HepG2 (cell line): ENCODE measurements around the gene TUBA4B. TPM values are rescaled to one million over a fixed set of nuclear protein-coding genes. Genes with fewer than 3 reads are reported as not detected.
A peak's percentile ranks its signal among the peaks of the same experiment; 100 is the strongest.

Source experiments
- ARID2 ChIP-seq: sonication (generic); formaldehyde crosslinking; IDR thresholded peaks from 2 replicates; pipeline ENCODE4 v1.8.1; 2022; ENCODE audit warnings: mild to moderate bottlenecking, missing genetic modification reagents, borderline replicate concordance
- FOXJ3 ChIP-seq: sonication (generic); formaldehyde crosslinking; IDR thresholded peaks from 2 replicates; pipeline ENCODE4 v1.4.0; 2020; ENCODE audit warnings: missing genetic modification reagents, mild to moderate bottlenecking, borderline replicate concordance
- FOXK1 ChIP-seq: sonication (generic); formaldehyde crosslinking; IDR thresholded peaks from 2 replicates; pipeline ENCODE4 v1.4.0; 2020; ENCODE audit warnings: low read depth, missing genetic modification reagents, borderline replicate concordance
- HNF4A ChIP-seq: sonication (generic); formaldehyde crosslinking; IDR thresholded peaks from 2 replicates; pipeline ENCODE4 v1.4.0; 2020; ENCODE audit warnings: missing genetic modification reagents
- KDM6A ChIP-seq: IDR thresholded peaks from 2 replicates; pipeline ENCODE4 v1.6.1; 2016; ENCODE audit warnings: low read depth
- MED8 ChIP-seq: sonication (generic); formaldehyde crosslinking; IDR thresholded peaks from 2 replicates; pipeline ENCODE4 v1.8.1; 2023; ENCODE audit warnings: mild to moderate bottlenecking, missing genetic modification reagents; ENCODE audit not compliant: insufficient replicate concordance
- NR1H2 ChIP-seq: sonication (generic); formaldehyde crosslinking; IDR thresholded peaks from 2 replicates; pipeline ENCODE4 v1.8.1; 2022; ENCODE audit warnings: low read depth, missing genetic modification reagents, borderline replicate concordance
- SIX1 ChIP-seq: sonication (generic); formaldehyde crosslinking; IDR thresholded peaks from 2 replicates; pipeline ENCODE4 v1.4.0; 2020; ENCODE audit warnings: missing genetic modification reagents, borderline replicate concordance
- SRSF4 ChIP-seq: fragments of 200-400 bp; formaldehyde crosslinking; IDR thresholded peaks from one replicate; pipeline ENCODE4 v1.6.1; 2018; ENCODE audit warnings: mild to moderate bottlenecking, low read depth, low read length, moderate library complexity; ENCODE audit not compliant: poor library complexity, severe bottlenecking
- ZFP62 ChIP-seq: sonication (generic); formaldehyde crosslinking; IDR thresholded peaks from 2 replicates; pipeline ENCODE4 v1.4.0; 2020; ENCODE audit warnings: missing genetic modification reagents
- ZIK1 ChIP-seq: sonication (generic); formaldehyde crosslinking; IDR thresholded peaks from 2 replicates; pipeline ENCODE4 v1.5.0; 2020; ENCODE audit warnings: mild to moderate bottlenecking, low read depth, missing genetic modification reagents, borderline replicate concordance
- ZNF121 ChIP-seq: sonication (generic); formaldehyde crosslinking; IDR thresholded peaks from 2 replicates; pipeline ENCODE4 v1.5.0; 2020; ENCODE audit warnings: mild to moderate bottlenecking, missing genetic modification reagents
- ZNF326 ChIP-seq: sonication (generic); formaldehyde crosslinking; IDR thresholded peaks from 2 replicates; pipeline ENCODE4 v1.4.0; 2020; ENCODE audit warnings: missing genetic modification reagents, borderline replicate concordance
- ZNF451 ChIP-seq: sonication (generic); formaldehyde crosslinking; IDR thresholded peaks from 2 replicates; pipeline ENCODE4 v1.5.0; 2020; ENCODE audit warnings: mild to moderate bottlenecking, missing genetic modification reagents
- ZNF563 ChIP-seq: sonication (generic); formaldehyde crosslinking; IDR thresholded peaks from 2 replicates; pipeline ENCODE4 v1.8.0; 2022; ENCODE audit warnings: mild to moderate bottlenecking, moderate library complexity, missing genetic modification reagents
- ZNF713 ChIP-seq: sonication (generic); formaldehyde crosslinking; IDR thresholded peaks from 2 replicates; pipeline ENCODE4 v1.4.0; 2020; ENCODE audit warnings: mild to moderate bottlenecking, missing genetic modification reagents
- polyA plus RNA-seq, 8 experiments: library from polyadenylated mRNA; depleted of rRNA in 3 of 8; stranded (reverse) in 7 of 8; unstranded in 1 of 8; fragments of >200 nt; fragmentation: Illumina TruSeq in 4 of 8; extraction: Trizol in 4 of 8; gene quantifications; 2 replicates each; pipeline versions ENCODE4 v1.2.1 to v1.2.3, GENCODE V29; 2011 to 2016; ENCODE audit warnings: low read depth in 4 of 8, missing spikeins in 1 of 8, mixed read lengths in 1 of 8; ENCODE audit not compliant: insufficient read depth in 1 of 8
- total RNA-seq, 5 experiments: library from RNA; depleted of rRNA; stranded (reverse); fragments of >200 nt; fragmentation: Illumina TruSeq; extraction: Trizol; gene quantifications; 2 replicates each; pipeline ENCODE4 v1.2.3, GENCODE V29; 2016; ENCODE audit warnings: low read depth in 1 of 5
- TF ChIP-seq, protein P1 (sequence below): IDR thresholded peaks from 2 replicates; pipeline ENCODE4 v1.6.1; 2016; ENCODE audit warnings: control low read depth
- TF ChIP-seq, protein P2 (sequence below): sonication (generic); formaldehyde crosslinking; IDR thresholded peaks from 2 replicates; pipeline ENCODE4 v1.8.0; 2022; ENCODE audit warnings: mild to moderate bottlenecking, missing genetic modification reagents, moderate library complexity
- TF ChIP-seq, protein P3 (sequence below): sonication (generic); formaldehyde crosslinking; IDR thresholded peaks from 2 replicates; pipeline ENCODE4 v1.8.0; 2022; ENCODE audit warnings: mild to moderate bottlenecking, missing genetic modification reagents; ENCODE audit not compliant: insufficient replicate concordance
- TF ChIP-seq, protein P4 (sequence below): sonication (generic); formaldehyde crosslinking; IDR thresholded peaks from 2 replicates; pipeline ENCODE4 v1.9.0; 2021; ENCODE audit warnings: missing genetic modification reagents, borderline replicate concordance
- TF ChIP-seq, protein P5 (sequence below): sonication (generic); formaldehyde crosslinking; IDR thresholded peaks from 2 replicates; pipeline ENCODE4 v1.4.0; 2020; ENCODE audit warnings: low read depth, mild to moderate bottlenecking, missing genetic modification reagents

The TUBA4B gene
- total and polyA plus RNA-seq, 2 of the 13 experiments (the other 11 are each of a cell fraction or from before 2014, with no cell fraction given), result 0.18 to 0.22 TPM

DNA sequence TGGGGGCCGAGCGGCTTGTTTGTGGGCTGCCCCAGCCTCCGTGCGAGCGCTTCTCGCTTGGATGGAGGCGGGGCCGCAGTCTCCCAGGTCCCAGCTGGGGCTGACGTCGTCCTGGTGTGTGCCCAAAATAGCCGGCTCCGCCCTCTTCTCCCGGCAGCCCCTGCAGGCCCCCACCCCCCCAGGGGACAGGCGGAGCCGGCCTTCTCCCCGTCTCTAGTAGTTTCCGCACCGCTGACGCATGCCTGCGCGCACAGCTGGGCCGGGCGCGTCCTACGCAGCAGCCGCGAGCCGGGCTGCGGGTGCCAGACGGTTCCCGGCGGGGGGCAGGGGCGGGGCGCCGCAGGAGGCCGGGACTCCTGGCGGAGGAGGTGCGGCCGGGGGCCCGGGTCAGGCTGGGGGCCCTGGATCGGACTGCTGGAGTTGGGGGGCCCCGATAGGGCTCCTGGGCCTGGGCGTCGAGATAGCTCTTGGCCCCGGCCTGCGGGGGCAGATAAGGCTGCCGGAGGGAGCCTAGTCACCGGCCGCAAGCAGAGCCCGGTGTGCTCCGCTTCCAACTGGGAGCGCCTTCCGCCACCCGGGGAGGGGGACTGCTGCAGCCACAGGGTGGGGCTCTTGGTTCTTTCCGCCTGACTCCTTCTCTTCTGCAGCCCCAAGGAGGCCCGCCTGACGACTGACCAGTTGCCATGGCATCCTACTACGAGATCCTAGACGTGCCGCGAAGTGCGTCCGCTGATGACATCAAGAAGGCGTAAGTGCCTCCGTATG, 26.3 kb downstream of the TUBA4B start, which contains the start of gene DNAJB2 (continued):
- TF ChIP-seq, protein P1, sequence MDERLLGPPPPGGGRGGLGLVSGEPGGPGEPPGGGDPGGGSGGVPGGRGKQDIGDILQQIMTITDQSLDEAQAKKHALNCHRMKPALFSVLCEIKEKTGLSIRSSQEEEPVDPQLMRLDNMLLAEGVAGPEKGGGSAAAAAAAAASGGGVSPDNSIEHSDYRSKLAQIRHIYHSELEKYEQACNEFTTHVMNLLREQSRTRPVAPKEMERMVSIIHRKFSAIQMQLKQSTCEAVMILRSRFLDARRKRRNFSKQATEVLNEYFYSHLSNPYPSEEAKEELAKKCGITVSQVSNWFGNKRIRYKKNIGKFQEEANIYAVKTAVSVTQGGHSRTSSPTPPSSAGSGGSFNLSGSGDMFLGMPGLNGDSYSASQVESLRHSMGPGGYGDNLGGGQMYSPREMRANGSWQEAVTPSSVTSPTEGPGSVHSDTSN (CRISPR knock-in tag), result 0 out of 2 replicates have a peak, but pooled peaks have one; percentile 16
- TF ChIP-seq KDM6A (CRISPR knock-in tag), result peak; percentile 47; the same call in 1 of the 2 replicates
- no peak for TF ChIP-seq MED8 (CRISPR knock-in tag)
- no peak for TF ChIP-seq NR1H2
- TF ChIP-seq ZIK1 (CRISPR knock-in tag), result peak; percentile 91; the same call in 1 of the 2 replicates
- no peak for TF ChIP-seq FOXJ3 (CRISPR knock-in tag)
- TF ChIP-seq ZFP62, result no peak
- no peak for TF ChIP-seq ZNF121 (CRISPR knock-in tag)
- peak; percentile 100 for TF ChIP-seq ZNF563 (CRISPR knock-in tag)
- TF ChIP-seq, protein P2, sequence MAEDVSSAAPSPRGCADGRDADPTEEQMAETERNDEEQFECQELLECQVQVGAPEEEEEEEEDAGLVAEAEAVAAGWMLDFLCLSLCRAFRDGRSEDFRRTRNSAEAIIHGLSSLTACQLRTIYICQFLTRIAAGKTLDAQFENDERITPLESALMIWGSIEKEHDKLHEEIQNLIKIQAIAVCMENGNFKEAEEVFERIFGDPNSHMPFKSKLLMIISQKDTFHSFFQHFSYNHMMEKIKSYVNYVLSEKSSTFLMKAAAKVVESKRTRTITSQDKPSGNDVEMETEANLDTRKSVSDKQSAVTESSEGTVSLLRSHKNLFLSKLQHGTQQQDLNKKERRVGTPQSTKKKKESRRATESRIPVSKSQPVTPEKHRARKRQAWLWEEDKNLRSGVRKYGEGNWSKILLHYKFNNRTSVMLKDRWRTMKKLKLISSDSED, result no peak
- no peak for TF ChIP-seq ZNF326 (CRISPR knock-in tag)
- TF ChIP-seq ZNF451 (CRISPR knock-in tag), result peak; percentile 71; the same call in 1 of the 2 replicates
- peak; percentile 80 for TF ChIP-seq FOXK1 (CRISPR knock-in tag)
- TF ChIP-seq, protein P3, sequence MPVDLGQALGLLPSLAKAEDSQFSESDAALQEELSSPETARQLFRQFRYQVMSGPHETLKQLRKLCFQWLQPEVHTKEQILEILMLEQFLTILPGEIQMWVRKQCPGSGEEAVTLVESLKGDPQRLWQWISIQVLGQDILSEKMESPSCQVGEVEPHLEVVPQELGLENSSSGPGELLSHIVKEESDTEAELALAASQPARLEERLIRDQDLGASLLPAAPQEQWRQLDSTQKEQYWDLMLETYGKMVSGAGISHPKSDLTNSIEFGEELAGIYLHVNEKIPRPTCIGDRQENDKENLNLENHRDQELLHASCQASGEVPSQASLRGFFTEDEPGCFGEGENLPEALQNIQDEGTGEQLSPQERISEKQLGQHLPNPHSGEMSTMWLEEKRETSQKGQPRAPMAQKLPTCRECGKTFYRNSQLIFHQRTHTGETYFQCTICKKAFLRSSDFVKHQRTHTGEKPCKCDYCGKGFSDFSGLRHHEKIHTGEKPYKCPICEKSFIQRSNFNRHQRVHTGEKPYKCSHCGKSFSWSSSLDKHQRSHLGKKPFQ (CRISPR knock-in tag), result peak; percentile 59
- TF ChIP-seq, protein P4, sequence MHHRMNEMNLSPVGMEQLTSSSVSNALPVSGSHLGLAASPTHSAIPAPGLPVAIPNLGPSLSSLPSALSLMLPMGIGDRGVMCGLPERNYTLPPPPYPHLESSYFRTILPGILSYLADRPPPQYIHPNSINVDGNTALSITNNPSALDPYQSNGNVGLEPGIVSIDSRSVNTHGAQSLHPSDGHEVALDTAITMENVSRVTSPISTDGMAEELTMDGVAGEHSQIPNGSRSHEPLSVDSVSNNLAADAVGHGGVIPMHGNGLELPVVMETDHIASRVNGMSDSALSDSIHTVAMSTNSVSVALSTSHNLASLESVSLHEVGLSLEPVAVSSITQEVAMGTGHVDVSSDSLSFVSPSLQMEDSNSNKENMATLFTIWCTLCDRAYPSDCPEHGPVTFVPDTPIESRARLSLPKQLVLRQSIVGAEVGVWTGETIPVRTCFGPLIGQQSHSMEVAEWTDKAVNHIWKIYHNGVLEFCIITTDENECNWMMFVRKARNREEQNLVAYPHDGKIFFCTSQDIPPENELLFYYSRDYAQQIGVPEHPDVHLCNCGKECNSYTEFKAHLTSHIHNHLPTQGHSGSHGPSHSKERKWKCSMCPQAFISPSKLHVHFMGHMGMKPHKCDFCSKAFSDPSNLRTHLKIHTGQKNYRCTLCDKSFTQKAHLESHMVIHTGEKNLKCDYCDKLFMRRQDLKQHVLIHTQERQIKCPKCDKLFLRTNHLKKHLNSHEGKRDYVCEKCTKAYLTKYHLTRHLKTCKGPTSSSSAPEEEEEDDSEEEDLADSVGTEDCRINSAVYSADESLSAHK, result peak; percentile 48; the same call in 1 of the 2 replicates
- no peak for TF ChIP-seq ZNF713 (CRISPR knock-in tag)
- TF ChIP-seq SRSF4, result no peak
- TF ChIP-seq, protein P5, sequence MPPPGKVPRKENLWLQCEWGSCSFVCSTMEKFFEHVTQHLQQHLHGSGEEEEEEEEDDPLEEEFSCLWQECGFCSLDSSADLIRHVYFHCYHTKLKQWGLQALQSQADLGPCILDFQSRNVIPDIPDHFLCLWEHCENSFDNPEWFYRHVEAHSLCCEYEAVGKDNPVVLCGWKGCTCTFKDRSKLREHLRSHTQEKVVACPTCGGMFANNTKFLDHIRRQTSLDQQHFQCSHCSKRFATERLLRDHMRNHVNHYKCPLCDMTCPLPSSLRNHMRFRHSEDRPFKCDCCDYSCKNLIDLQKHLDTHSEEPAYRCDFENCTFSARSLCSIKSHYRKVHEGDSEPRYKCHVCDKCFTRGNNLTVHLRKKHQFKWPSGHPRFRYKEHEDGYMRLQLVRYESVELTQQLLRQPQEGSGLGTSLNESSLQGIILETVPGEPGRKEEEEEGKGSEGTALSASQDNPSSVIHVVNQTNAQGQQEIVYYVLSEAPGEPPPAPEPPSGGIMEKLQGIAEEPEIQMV (CRISPR knock-in tag), result no peak
- TF ChIP-seq SIX1 (CRISPR knock-in tag), result no peak
- TF ChIP-seq HNF4A, result no peak
- no peak for TF ChIP-seq ARID2
